Measurements from ENCODE around the gene UBE2G1. TPM values are rescaled to one million over a fixed set of nuclear protein-coding genes. Genes with fewer than 3 reads are reported as not detected.

The UBE2G1 gene
- total and polyA plus RNA-seq, 2 of the 8 experiments (the other 6 are each of a cell fraction or from before 2014, with no cell fraction given) = 73.9 to 170 TPM

GRCh38 chr17:4319221-4319620, 47.3 kb downstream of the UBE2G1 start:
- H3K4me2 ChIP-seq (ENCODE audit: insufficient read depth in 1 of 2, low read depth in 2 of 2, low read length in 2 of 2) = no peak overlapping the region
- no peak overlapping the region for H2BK5ac ChIP-seq (ENCODE audit: low read depth, low read length)
- H3K23me2 ChIP-seq (ENCODE audit: low read depth, low read length) = no peaks in the 10 kb centered on the region
- no peak overlapping the region for H4K8ac ChIP-seq (ENCODE audit: extremely low read depth, insufficient read depth, low read length)
- H3K9me3 ChIP-seq (ENCODE audit: insufficient read depth in 2 of 2, low read depth in 1 of 2, low read length in 1 of 2) = no peaks in the 10 kb centered on the region
- H4K20me1 ChIP-seq (replicated peaks in 1 of 2; ENCODE audit: control insufficient read depth in 1 of 2, insufficient read depth in 2 of 2, low read length in 2 of 2) = peaks cover 18 to 44% of the 10 kb centered on the region in 2 experiments
- H3K23ac ChIP-seq (ENCODE audit: insufficient read length) = no peak overlapping the region
- peaks cover 43 to 96% of the 10 kb centered on the region in 2 experiments; a peak in 3 of 4 replicates for H3K79me2 ChIP-seq (ENCODE audit: control insufficient read depth in 1 of 2, insufficient read depth in 2 of 2, low read length in 2 of 2)
- H2BK12ac ChIP-seq (ENCODE audit: low read depth, low read length) = no peak overlapping the region
- no peaks in the 10 kb centered on the region for H3K36me3 ChIP-seq (ENCODE audit: control insufficient read depth in 2 of 4, insufficient read depth in 4 of 4, low read length in 3 of 4)
- no peak overlapping the region for H3K27ac ChIP-seq (ENCODE audit: low read depth, low read length)
- no peaks in the 10 kb centered on the region for H3K27me3 ChIP-seq (replicated peaks in 1 of 4; ENCODE audit: control insufficient read depth in 3 of 4, extremely low read depth in 1 of 4, insufficient read depth in 3 of 4, low read length in 3 of 4)
- no peak overlapping the region for H2AK5ac ChIP-seq (ENCODE audit: low read depth, low read length)
- no peak overlapping the region for H4K5ac ChIP-seq (ENCODE audit: insufficient read length, low read depth, low read length)
- peaks cover 0 to 16% (median 1%) of the 10 kb centered on the region in 4 experiments; a peak in 4 of 7 replicates for H3K4me1 ChIP-seq (replicated peaks in 1 of 4; ENCODE audit: control insufficient read depth in 3 of 4, insufficient read depth in 4 of 4, low read length in 3 of 4)
- no peak overlapping the region for H2BK120ac ChIP-seq (replicated peaks; ENCODE audit: low read depth, low read length)
- ChIA-PET POLR2A (ENCODE audit: partially characterized antibody) (interaction anchor here (0.6 kb wide), 1 partner anchor 49 kb away, joined by 3 read pairs; no protein-coding TSS in a partner anchor), CTCF (ENCODE audit: partially characterized antibody) (interaction anchor here (1.2 to 1.9 kb wide), 2 partner anchors 13 to 14 kb away, joined by 3 to 4 read pairs; no protein-coding TSS in a partner anchor)
- 78% methylated on average over 4 of the region's 4 CpGs; no CpG with 5 or more reads in 1 of the 2 experiments for WGBS, 2 experiments (ENCODE audit: extremely low coverage in 1 of 2, insufficient coverage in 1 of 2, insufficient read length in 1 of 2, insufficient replicate concordance in 2 of 2, low coverage in 1 of 2, low lambda C conversion rate in 2 of 2, missing lambda C conversion rate in 1 of 2)
- H3K56ac ChIP-seq (replicated peaks; ENCODE audit: insufficient read length, low read depth, low read length) = no peak overlapping the region
- H3K79me1 ChIP-seq (ENCODE audit: low read depth, low read length) = peaks cover 4% of the 10 kb centered on the region
- no peak overlapping the region for H2AFZ ChIP-seq (ENCODE audit: low read length)
- H3K4ac ChIP-seq (replicated peaks; ENCODE audit: insufficient read length, low read depth, low read length) = no peak overlapping the region
- no peak for DNase-seq (ENCODE audit: low read depth in 1 of 2, low spot score in 2 of 2)
- H2BK20ac ChIP-seq (ENCODE audit: low read length) = no peak overlapping the region
- no peak overlapping the region for H3K4me3 ChIP-seq (ENCODE audit: extremely low read depth in 1 of 4, insufficient read depth in 2 of 4, low read depth in 3 of 4, low read length in 4 of 4)
- FAIRE-seq = no peak
- H4K91ac ChIP-seq (replicated peaks; ENCODE audit: insufficient read length, low read length) = no peak overlapping the region
- H3K14ac ChIP-seq (ENCODE audit: insufficient read length) = no peak overlapping the region
- H3K9ac ChIP-seq (replicated peaks in 1 of 4; ENCODE audit: extremely low read depth in 1 of 4, low read depth in 3 of 4, low read length in 3 of 4) = no peak overlapping the region
- H3K18ac ChIP-seq (ENCODE audit: extremely low read depth, low read length) = no peak overlapping the region
- no peak overlapping the region for H2BK15ac ChIP-seq (ENCODE audit: low read length)
- no peak for TF ChIP-seq TEAD4 (IDR thresholded peaks at IDR 0.05; ENCODE audit: low read depth, low read length)
- no peak for TF ChIP-seq MAFK (IDR thresholded peaks at IDR 0.05; ENCODE audit: low read depth, low read length)
- no peak for TF ChIP-seq YY1 (IDR thresholded peaks at IDR 0.05; ENCODE audit: low read depth, low read length)
- TF ChIP-seq, protein P1, sequence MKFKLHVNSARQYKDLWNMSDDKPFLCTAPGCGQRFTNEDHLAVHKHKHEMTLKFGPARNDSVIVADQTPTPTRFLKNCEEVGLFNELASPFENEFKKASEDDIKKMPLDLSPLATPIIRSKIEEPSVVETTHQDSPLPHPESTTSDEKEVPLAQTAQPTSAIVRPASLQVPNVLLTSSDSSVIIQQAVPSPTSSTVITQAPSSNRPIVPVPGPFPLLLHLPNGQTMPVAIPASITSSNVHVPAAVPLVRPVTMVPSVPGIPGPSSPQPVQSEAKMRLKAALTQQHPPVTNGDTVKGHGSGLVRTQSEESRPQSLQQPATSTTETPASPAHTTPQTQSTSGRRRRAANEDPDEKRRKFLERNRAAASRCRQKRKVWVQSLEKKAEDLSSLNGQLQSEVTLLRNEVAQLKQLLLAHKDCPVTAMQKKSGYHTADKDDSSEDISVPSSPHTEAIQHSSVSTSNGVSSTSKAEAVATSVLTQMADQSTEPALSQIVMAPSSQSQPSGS (IDR thresholded peaks at IDR 0.05; ENCODE audit: low read length) = no peak
- no peak for TF ChIP-seq SP2 (IDR thresholded peaks at IDR 0.05; ENCODE audit: low read length)
- TF ChIP-seq PHF8 (conservative IDR thresholded peaks at IDR 0.05; ENCODE audit: low read depth, low read length) = no peak
- no peak for TF ChIP-seq KDM5A (IDR thresholded peaks at IDR 0.05; ENCODE audit: low read length)
- no peak for TF ChIP-seq KDM4A (IDR thresholded peaks at IDR 0.05; ENCODE audit: low read depth, low read length, severe bottlenecking)
- TF ChIP-seq BCL11A (IDR thresholded peaks at IDR 0.05; ENCODE audit: low read depth in 2 of 2, low read length in 2 of 2) = no peak
- TF ChIP-seq CTCF (IDR thresholded peaks at IDR 0.05; ENCODE audit: control extremely low read depth in 1 of 3, insufficient read depth in 1 of 3, low read depth in 1 of 3, low read length in 3 of 3) = no peak

Data from H1 (cell line).